Liver (tissue), 9 donors: ENCODE data around the gene STAT3. TPM values are rescaled to one million over a fixed set of nuclear protein-coding genes. Genes with fewer than 3 reads are reported as not detected.

Experiments used
- DNase-seq: peaks from one replicate; pipeline ENCODE4 v3.0.0-alpha.2; 2017; ENCODE audit warnings: low spot score
- H3K27ac ChIP-seq, 2 donors: one replicate each; pipeline ENCODE4 v1.7.0; 2013; ENCODE audit warnings: inconsistent platforms in 2 of 2, low read length in 2 of 2, control low read depth in 1 of 2, low read depth in 1 of 2, mild to moderate bottlenecking in 1 of 2
- H3K27me3 ChIP-seq, 4 donors: one replicate each; pipeline versions ENCODE4 v1.6.1 to v1.7.0; 2013; ENCODE audit warnings: low read length in 3 of 4, inconsistent platforms in 1 of 4, mild to moderate bottlenecking in 1 of 4, moderate library complexity in 1 of 4; ENCODE audit not compliant: control insufficient read depth in 4 of 4, insufficient read depth in 4 of 4
- H3K36me3 ChIP-seq, 4 donors: one replicate each; pipeline versions ENCODE4 v1.6.1 to v1.7.0; 2013; ENCODE audit warnings: low read length in 3 of 4, mild to moderate bottlenecking in 3 of 4, low read depth in 1 of 4, moderate library complexity in 1 of 4; ENCODE audit not compliant: control insufficient read depth in 4 of 4, insufficient read depth in 3 of 4
- H3K4me1 ChIP-seq, 4 donors: one replicate each; pipeline versions ENCODE4 v1.6.1 to v1.7.0; 2013; ENCODE audit warnings: low read length in 3 of 4, mild to moderate bottlenecking in 3 of 4, moderate library complexity in 1 of 4; ENCODE audit not compliant: control insufficient read depth in 4 of 4, insufficient read depth in 4 of 4
- H3K4me3 ChIP-seq, 3 donors: one replicate each; pipeline versions ENCODE4 v1.6.1 to v1.7.0; 2013; ENCODE audit warnings: low read length in 3 of 3, control low read depth in 1 of 3, low read depth in 1 of 3, mild to moderate bottlenecking in 1 of 3
- H3K9ac ChIP-seq, 2 donors: one replicate each; pipeline ENCODE4 v1.7.0; 2013; ENCODE audit warnings: low read length in 2 of 2, mild to moderate bottlenecking in 2 of 2, moderate library complexity in 2 of 2, control low read depth in 1 of 2, low read depth in 1 of 2
- H3K9me3 ChIP-seq, 4 donors: one replicate each; pipeline versions ENCODE4 v1.6.1 to v1.7.0; 2013; ENCODE audit warnings: low read length in 3 of 4; ENCODE audit not compliant: control insufficient read depth in 4 of 4
- ATF3 ChIP-seq: IDR thresholded peaks from 2 replicates; pipeline ENCODE4 v1.6.1; 2016; ENCODE audit warnings: antibody characterized with exemption
- EGR1 ChIP-seq, 2 donors: IDR thresholded peaks; 2 replicates each; pipeline ENCODE4 v1.6.1; 2016 to 2018; ENCODE audit warnings: antibody characterized with exemption in 2 of 2, low read depth in 2 of 2
- FOXA1 ChIP-seq: IDR thresholded peaks from 2 replicates; pipeline ENCODE4 v1.6.1; 2016; ENCODE audit warnings: antibody characterized with exemption
- GABPA ChIP-seq, 2 donors: IDR thresholded peaks in 1 of 2; conservative IDR thresholded peaks in 1 of 2; 2 replicates each; pipeline ENCODE4 v1.6.1; 2016; ENCODE audit warnings: antibody characterized with exemption in 2 of 2, mild to moderate bottlenecking in 1 of 2, moderate library complexity in 1 of 2
- HNF4A ChIP-seq, 2 donors: conservative IDR thresholded peaks; 2 replicates each; pipeline ENCODE4 v1.6.1; 2016; ENCODE audit warnings: antibody characterized with exemption in 2 of 2, mild to moderate bottlenecking in 2 of 2
- HNF4G ChIP-seq: IDR thresholded peaks from 2 replicates; pipeline ENCODE4 v1.6.1; 2016; ENCODE audit warnings: antibody characterized with exemption
- JUND ChIP-seq, 2 donors: IDR thresholded peaks; 2 replicates each; pipeline ENCODE4 v1.6.1; 2016; ENCODE audit warnings: antibody characterized with exemption in 2 of 2
- RXRA ChIP-seq, 2 donors: IDR thresholded peaks; 2 replicates each; pipeline ENCODE4 v1.6.1; 2017 to 2018; ENCODE audit warnings: antibody characterized with exemption in 2 of 2, mild to moderate bottlenecking in 1 of 2
- SP1 ChIP-seq: IDR thresholded peaks from 2 replicates; pipeline ENCODE4 v1.6.1; 2018; ENCODE audit warnings: antibody characterized with exemption, mild to moderate bottlenecking
- TAF1 ChIP-seq: conservative IDR thresholded peaks from 2 replicates; pipeline ENCODE4 v1.6.1; 2016; ENCODE audit warnings: antibody characterized with exemption, mild to moderate bottlenecking
- YY1 ChIP-seq: IDR thresholded peaks from 2 replicates; pipeline ENCODE4 v1.6.1; 2016; ENCODE audit warnings: antibody characterized with exemption, mild to moderate bottlenecking
- WGBS: extraction: QIAGEN DNeasy Blood & Tissue Kit; methylation state at CpG from one replicate; pipeline ENCODE4 v1.1.7; 2013; 5-methylcytosine and 5-hydroxymethylcytosine counted together
- polyA plus RNA-seq, 2 donors: library from polyadenylated mRNA; stranded (reverse) in 1 of 2; unstranded in 1 of 2; fragments of 200-250 nt in 1 of 2; fragments of >200 nt in 1 of 2; fragmentation: Nextera tagmentation in 1 of 2; extraction: Ambion mirVana in 1 of 2; gene quantifications; one replicate each; pipeline versions ENCODE4 v1.2.1 to v1.2.3, GENCODE V29; 2013 to 2015
- total RNA-seq, 2 donors: library from RNA; depleted of rRNA; stranded (reverse); fragments of >200 nt; gene quantifications; one replicate each; pipeline ENCODE4 v1.2.3, GENCODE V29; 2014
- TF ChIP-seq, protein P1 (sequence below): IDR thresholded peaks from 2 replicates; pipeline ENCODE4 v1.6.1; 2016; ENCODE audit warnings: antibody characterized with exemption, mild to moderate bottlenecking
- TF ChIP-seq, protein P2 (sequence below): fragments of 150-350 bp; IDR thresholded peaks from 2 replicates; pipeline ENCODE4 v1.5.1; 2017; ENCODE audit warnings: improper control_type of control experiment, low read depth, low read length; ENCODE audit not compliant: missing input control
- TF ChIP-seq, protein P3 (sequence below): IDR thresholded peaks from 2 replicates; pipeline ENCODE4 v1.6.1; 2016; ENCODE audit warnings: antibody characterized with exemption
- TF ChIP-seq, protein P4 (sequence below): IDR thresholded peaks from 2 replicates; pipeline ENCODE4 v1.6.1; 2016; ENCODE audit warnings: antibody characterized with exemption
- donor health status: healthy.
- donor health status: healthy.
- donor health status: healthy.
- donor health status: healthy.
- donor health status: healthy.

STAT3 gene
- total and polyA plus RNA-seq, 4 donors, result 68.7 to 301 (median 114) TPM

DNA sequence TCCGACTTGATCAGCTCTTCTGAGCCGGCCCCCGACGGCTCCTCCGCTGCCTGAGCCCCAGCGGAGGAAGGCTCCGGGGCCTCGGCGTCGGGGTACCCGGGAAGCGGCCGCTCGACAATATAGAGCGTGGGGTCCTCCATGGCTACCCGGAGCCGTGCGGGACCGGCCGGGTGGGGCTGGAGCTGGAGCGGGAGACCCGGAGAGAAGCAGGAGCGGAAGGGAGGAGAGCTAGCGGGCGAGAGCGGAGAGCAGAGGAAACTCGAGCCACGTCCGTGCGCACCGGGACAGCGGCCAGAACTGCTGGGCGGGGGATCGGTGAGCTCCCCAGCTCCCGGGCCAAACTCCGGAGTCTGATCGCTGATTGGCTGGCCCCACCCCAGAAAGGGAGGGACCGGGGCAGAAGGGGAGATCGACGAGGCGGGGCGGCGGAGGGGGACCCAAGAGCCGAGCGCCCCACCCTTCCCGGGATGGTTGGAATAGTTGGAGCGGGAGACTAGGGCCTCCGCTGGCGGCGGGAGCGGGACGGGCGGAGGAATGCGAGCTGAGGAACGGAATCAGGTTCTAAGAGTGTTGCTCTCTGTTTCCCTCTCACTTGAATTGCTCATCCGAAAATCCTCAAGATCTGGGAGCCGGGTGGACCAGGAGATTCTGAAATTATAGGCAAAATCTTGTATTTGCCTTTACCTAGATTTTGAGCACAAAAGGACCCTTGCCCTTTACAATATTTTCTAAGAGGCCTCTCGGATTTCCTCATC, 34.9 kb upstream of the STAT3 start, which contains the start of gene CAVIN1 (continued):
- TF ChIP-seq, protein P1, sequence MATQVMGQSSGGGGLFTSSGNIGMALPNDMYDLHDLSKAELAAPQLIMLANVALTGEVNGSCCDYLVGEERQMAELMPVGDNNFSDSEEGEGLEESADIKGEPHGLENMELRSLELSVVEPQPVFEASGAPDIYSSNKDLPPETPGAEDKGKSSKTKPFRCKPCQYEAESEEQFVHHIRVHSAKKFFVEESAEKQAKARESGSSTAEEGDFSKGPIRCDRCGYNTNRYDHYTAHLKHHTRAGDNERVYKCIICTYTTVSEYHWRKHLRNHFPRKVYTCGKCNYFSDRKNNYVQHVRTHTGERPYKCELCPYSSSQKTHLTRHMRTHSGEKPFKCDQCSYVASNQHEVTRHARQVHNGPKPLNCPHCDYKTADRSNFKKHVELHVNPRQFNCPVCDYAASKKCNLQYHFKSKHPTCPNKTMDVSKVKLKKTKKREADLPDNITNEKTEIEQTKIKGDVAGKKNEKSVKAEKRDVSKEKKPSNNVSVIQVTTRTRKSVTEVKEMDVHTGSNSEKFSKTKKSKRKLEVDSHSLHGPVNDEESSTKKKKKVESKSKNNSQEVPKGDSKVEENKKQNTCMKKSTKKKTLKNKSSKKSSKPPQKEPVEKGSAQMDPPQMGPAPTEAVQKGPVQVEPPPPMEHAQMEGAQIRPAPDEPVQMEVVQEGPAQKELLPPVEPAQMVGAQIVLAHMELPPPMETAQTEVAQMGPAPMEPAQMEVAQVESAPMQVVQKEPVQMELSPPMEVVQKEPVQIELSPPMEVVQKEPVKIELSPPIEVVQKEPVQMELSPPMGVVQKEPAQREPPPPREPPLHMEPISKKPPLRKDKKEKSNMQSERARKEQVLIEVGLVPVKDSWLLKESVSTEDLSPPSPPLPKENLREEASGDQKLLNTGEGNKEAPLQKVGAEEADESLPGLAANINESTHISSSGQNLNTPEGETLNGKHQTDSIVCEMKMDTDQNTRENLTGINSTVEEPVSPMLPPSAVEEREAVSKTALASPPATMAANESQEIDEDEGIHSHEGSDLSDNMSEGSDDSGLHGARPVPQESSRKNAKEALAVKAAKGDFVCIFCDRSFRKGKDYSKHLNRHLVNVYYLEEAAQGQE, result peak; percentile 54
- TF ChIP-seq, protein P2, sequence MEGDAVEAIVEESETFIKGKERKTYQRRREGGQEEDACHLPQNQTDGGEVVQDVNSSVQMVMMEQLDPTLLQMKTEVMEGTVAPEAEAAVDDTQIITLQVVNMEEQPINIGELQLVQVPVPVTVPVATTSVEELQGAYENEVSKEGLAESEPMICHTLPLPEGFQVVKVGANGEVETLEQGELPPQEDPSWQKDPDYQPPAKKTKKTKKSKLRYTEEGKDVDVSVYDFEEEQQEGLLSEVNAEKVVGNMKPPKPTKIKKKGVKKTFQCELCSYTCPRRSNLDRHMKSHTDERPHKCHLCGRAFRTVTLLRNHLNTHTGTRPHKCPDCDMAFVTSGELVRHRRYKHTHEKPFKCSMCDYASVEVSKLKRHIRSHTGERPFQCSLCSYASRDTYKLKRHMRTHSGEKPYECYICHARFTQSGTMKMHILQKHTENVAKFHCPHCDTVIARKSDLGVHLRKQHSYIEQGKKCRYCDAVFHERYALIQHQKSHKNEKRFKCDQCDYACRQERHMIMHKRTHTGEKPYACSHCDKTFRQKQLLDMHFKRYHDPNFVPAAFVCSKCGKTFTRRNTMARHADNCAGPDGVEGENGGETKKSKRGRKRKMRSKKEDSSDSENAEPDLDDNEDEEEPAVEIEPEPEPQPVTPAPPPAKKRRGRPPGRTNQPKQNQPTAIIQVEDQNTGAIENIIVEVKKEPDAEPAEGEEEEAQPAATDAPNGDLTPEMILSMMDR, result no peak

DNA sequence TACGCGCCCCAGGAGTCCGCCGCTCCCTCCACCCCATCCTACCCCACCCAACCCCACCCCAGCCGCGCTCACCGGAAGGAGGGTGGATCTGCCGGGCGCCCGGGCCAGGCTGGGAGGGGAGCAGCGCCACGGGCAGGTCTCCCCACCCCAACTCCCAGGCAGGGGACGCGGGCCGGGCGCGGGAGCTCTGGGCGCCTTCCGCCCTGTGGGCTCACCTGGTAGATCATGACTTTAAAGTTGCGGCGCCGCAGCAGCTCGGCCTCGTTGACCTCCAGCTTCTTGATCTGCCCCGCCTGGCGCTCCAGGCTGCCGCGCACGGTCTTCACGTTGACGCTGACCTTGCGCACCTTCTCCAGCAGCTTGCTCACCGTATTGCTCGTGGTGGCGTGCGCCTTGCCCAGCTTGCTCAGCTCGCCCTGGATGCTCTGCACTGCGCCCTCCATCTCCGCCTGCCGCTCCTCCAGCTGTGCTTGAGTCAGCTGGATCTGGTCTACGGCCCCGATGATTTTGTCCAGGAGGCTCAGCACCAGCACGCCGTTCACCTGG, 34.2 kb upstream of the STAT3 start:
- H3K4me3 ChIP-seq, result peak overlapping the region; percentile 22 to 57 (median 46)
- H3K4me1 ChIP-seq, result peaks cover 4 to 12% (median 8%) of the 10 kb centered on the region in 4 donors
- H3K9me3 ChIP-seq, result no peaks in the 10 kb centered on the region
- H3K27me3 ChIP-seq, result peaks cover 0 to 4% (median 0%) of the 10 kb centered on the region in 4 donors
- H3K9ac ChIP-seq, result peak overlapping the region in 1 of 2 donors; percentile 69
- H3K27ac ChIP-seq, result peak overlapping the region; percentile 70 to 74
- no peaks in the 10 kb centered on the region for H3K36me3 ChIP-seq
- DNase-seq, result no peak
- TF ChIP-seq HNF4G (no peak), YY1 (no peak), EGR1 (IDR thresholded peaks at IDR 0.05; ENCODE audit: low read depth in 2 of 2) (no peak), GABPA (IDR thresholded peaks at IDR 0.05 in 1 of 2, conservative IDR thresholded peaks at IDR 0.05 in 1 of 2) (no peak), HNF4A (conservative IDR thresholded peaks at IDR 0.05) (no peak), SP1 (no peak), JUND (IDR thresholded peaks at IDR 0.05) (no peak), TAF1 (no peak), FOXA1 (no peak), RXRA (IDR thresholded peaks at IDR 0.05) (no peak), ATF3 (no peak)
- TF ChIP-seq, protein P3, sequence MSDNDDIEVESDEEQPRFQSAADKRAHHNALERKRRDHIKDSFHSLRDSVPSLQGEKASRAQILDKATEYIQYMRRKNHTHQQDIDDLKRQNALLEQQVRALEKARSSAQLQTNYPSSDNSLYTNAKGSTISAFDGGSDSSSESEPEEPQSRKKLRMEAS, result no peak
- TF ChIP-seq, protein P1, result no peak
- TF ChIP-seq, protein P4, sequence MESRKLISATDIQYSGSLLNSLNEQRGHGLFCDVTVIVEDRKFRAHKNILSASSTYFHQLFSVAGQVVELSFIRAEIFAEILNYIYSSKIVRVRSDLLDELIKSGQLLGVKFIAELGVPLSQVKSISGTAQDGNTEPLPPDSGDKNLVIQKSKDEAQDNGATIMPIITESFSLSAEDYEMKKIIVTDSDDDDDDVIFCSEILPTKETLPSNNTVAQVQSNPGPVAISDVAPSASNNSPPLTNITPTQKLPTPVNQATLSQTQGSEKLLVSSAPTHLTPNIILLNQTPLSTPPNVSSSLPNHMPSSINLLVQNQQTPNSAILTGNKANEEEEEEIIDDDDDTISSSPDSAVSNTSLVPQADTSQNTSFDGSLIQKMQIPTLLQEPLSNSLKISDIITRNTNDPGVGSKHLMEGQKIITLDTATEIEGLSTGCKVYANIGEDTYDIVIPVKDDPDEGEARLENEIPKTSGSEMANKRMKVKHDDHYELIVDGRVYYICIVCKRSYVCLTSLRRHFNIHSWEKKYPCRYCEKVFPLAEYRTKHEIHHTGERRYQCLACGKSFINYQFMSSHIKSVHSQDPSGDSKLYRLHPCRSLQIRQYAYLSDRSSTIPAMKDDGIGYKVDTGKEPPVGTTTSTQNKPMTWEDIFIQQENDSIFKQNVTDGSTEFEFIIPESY, result no peak
- WGBS, result 3% methylated on average over 44 of the region's 44 CpGs
